ENCODE results near the gene CDK17. TPM values are rescaled to one million over a fixed set of nuclear protein-coding genes. Genes with fewer than 3 reads are reported as not detected.
A peak's percentile ranks its signal among the peaks of the same experiment; 100 is the strongest.

CDK17 gene
- total RNA-seq, result 34.7 and 37.6 TPM in 2 replicates

DNA sequence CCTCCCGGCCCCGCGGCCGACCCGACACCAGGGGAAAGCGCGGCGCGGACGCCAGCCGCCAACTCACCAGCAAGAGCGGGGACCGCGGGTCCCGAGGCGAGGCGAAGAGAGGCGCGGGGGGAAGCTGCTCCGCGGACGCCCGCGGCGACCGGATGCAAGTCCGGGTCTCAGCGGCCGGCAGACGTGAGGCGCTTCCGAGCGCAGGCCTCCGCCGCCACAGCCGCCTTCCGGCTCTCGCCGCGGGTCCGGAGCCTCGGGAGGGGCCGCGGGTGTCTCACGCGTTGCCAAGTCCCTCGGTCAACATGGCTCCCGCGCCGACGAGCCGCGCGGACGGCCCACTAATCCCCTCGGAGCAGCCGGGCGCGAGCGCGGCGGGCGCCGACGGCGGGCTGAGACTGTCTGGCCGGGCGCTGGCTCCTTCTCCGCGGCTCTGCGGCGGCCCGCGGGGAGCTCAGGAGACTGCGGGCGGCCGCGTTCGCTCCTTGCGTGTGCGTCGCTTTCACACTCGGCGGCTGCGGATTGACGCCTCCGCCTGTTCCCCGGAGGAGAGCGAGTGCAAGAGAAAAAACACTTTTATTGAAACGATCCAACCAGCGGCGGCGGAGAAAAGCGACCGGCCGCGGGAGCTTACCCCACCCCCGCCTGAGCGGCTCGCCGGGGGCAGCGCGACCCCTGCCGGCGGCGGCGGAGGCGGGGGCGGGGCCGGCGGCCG, at the start of gene CDK17:
Gene CDK17, minus strand, starts transcription at position 521 of the 712 bp plus-strand sequence. CDS start 65,603 bp downstream, outside the sequence.
- H3K36me3 Mint-ChIP-seq (ENCODE audit: low read depth), result peaks cover 3% of the 10 kb centered on the region
- intact Hi-C loops (cut with micrococcal nuclease), result loop anchor here (2.0 to 5.0 kb wide), 3 partner anchors 102 to 363 kb away; partner anchors contain the start of gene LTA4H

DNA sequence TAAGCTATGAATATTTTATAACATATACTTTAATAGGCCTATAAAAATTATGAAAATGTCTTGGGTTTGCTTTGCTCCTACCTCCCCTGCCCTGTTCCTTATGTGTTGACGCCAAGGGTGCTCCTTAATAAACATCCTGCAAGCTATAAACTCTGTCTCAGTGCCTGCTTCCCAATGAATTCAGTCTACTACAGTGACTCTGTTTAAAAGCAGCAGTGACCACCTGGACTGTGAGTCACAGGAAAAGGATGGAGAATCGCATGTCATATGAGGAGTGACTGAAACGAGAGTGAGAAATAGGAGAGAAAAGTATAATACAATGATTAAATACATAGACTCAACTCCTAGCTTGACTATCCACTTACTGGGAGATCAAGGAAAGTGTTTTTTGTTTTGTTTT, 48.1 kb upstream of the CDK17 start:
- no peaks in the 10 kb centered on the region for H3K27me3 Mint-ChIP-seq (ENCODE audit: low read depth)
- no peak for DNase-seq (ENCODE audit: low spot score)
- H3K4me1 Mint-ChIP-seq (ENCODE audit: low read depth), result peaks cover 42% of the 10 kb centered on the region
- H3K36me3 Mint-ChIP-seq (ENCODE audit: low read depth), result peaks cover 3% of the 10 kb centered on the region
- H3K9me3 Mint-ChIP-seq, result peaks cover 8% of the 10 kb centered on the region
- intact Hi-C loops (cut with micrococcal nuclease), result loop anchor here (5.0 to 10.0 kb wide), 2 partner anchors 127 to 411 kb away; partner anchors contain the start of gene LTA4H
- no peak overlapping the region for H3K27ac Mint-ChIP-seq
- no peak overlapping the region for H3K4me3 Mint-ChIP-seq (ENCODE audit: low read depth)

More for the DNA sequence above, at the start of gene CDK17:
- peak; percentile 81 for DNase-seq (ENCODE audit: low spot score)
- peak within 1 kb of the TSS; percentile 98 for H3K4me3 Mint-ChIP-seq (ENCODE audit: low read depth)
- H3K27ac Mint-ChIP-seq, result peak within 1 kb of the TSS; percentile 97
- H3K4me1 Mint-ChIP-seq (ENCODE audit: low read depth), result peaks cover 49% of the 10 kb centered on the region
- H3K27me3 Mint-ChIP-seq (ENCODE audit: low read depth), result no peaks in the 10 kb centered on the region
- no peaks in the 10 kb centered on the region for H3K9me3 Mint-ChIP-seq

DNA sequence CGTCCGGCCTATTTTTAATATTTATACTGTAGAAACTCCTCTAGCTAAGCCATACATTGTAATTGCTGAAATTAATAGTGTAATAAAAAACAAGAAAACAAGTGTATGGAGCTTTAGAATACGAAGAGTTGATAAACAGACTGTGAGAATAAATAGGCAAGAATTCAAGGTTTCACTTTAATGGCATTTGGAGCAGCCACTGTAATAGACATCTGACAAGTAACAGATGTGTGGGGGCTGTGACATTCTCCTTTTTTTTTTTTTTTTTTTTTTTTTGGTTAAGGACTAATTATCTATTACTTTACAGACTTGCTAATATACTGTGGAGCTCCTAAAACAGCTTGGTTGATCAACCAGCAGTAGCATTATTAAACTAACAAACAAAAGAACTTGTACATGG, 47.0 kb upstream of the CDK17 start:
- H3K4me1 Mint-ChIP-seq (ENCODE audit: low read depth), result peaks cover 47% of the 10 kb centered on the region
- H3K27ac Mint-ChIP-seq, result no peak overlapping the region
- intact Hi-C loops (cut with micrococcal nuclease), result loop anchor here (2.0 to 10.0 kb wide), 3 partner anchors 70 to 410 kb away; partner anchors contain the start of gene LTA4H
- H3K4me3 Mint-ChIP-seq (ENCODE audit: low read depth), result no peak overlapping the region
- peaks cover 11% of the 10 kb centered on the region for H3K9me3 Mint-ChIP-seq
- H3K27me3 Mint-ChIP-seq (ENCODE audit: low read depth), result no peaks in the 10 kb centered on the region
- no peak for DNase-seq (ENCODE audit: low spot score)
- H3K36me3 Mint-ChIP-seq (ENCODE audit: low read depth), result peaks cover 3% of the 10 kb centered on the region

DNA sequence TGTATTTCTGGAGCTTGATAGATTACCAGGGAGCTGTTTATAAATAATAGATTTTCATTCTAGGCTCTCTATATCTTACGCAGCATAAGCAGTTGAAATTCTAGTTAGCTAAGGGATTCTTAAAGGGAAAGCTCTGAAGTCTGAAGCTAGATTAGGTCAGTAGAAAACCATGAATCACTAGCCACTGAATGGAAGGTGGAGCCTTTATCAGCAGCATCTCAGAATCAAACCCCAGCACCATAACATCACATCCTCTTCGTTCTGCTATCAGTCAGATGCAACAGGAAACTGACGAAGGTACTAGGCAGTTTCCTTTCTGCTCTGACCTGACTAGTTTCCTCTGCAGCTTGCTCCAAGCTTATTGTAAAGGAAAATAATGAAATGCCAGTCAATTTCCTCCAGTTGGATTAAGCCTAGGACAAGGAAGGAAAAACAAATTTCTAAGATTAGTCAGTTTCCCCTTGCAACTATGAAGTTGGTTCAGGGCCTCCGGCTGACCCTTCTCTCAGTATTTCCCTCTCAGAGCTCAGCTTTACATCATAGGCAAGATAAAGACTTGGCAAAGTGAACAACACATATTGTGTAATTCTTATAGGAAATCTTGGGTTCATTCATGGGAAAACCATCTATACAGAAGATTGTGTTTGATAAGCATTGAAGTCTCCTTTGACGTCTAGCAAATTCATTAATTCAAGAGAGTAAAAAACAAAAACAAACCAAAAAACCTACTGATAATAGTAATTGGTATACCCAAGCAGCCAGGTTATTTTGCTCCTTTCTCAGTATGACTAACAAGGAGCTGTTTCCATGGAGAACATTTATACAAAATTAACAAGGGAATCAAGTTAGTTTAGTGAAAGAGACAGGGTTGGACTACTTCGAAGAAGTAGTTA, 45.7 kb upstream of the CDK17 start:
- DNase-seq (ENCODE audit: low spot score), result peak; percentile 72
- intact Hi-C loops (cut with micrococcal nuclease), result loop anchor here (1.0 to 10.0 kb wide), 8 partner anchors 12 to 409 kb away; partner anchors contain the start of gene LTA4H
- peak overlapping the region; percentile 94 for H3K27ac Mint-ChIP-seq
- H3K4me3 Mint-ChIP-seq (ENCODE audit: low read depth), result peak overlapping the region; percentile 26
- H3K27me3 Mint-ChIP-seq (ENCODE audit: low read depth), result no peaks in the 10 kb centered on the region
- H3K4me1 Mint-ChIP-seq (ENCODE audit: low read depth), result peaks cover 50% of the 10 kb centered on the region
- H3K36me3 Mint-ChIP-seq (ENCODE audit: low read depth), result peaks cover 6% of the 10 kb centered on the region
- peaks cover 15% of the 10 kb centered on the region for H3K9me3 Mint-ChIP-seq

DNA sequence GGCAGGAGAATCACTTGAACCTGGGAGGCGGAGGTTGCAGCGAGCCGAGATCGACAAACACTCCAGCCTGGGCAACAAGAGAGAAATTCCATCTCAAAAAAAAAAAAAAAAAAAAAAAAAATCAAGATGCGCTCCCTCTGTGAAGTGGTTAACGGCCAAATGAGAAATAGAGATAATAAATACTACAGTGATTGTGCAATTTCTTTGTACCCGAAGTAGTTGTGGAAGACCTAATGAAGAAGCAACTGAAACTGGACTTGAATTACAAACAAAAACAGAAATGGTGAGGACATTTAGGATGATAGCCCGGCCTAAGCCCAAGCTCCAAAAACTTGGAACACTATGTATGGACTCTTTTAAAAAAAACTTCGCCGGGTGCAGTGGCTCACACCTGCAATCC, 44.2 kb upstream of the CDK17 start:
- Mint-ChIP-seq H3K36me3 (ENCODE audit: low read depth) (peaks cover 10% of the 10 kb centered on the region), H3K27ac (no peak overlapping the region), H3K4me1 (ENCODE audit: low read depth) (peaks cover 45% of the 10 kb centered on the region), H3K27me3 (ENCODE audit: low read depth) (no peaks in the 10 kb centered on the region), H3K4me3 (ENCODE audit: low read depth) (no peak overlapping the region), H3K9me3 (peaks cover 9% of the 10 kb centered on the region)
- intact Hi-C loops (cut with micrococcal nuclease), result loop anchor here (10.0 kb wide), 1 partner anchor 130 kb away; no protein-coding TSS in a partner anchor
- DNase-seq (ENCODE audit: low spot score), result no peak

DNA sequence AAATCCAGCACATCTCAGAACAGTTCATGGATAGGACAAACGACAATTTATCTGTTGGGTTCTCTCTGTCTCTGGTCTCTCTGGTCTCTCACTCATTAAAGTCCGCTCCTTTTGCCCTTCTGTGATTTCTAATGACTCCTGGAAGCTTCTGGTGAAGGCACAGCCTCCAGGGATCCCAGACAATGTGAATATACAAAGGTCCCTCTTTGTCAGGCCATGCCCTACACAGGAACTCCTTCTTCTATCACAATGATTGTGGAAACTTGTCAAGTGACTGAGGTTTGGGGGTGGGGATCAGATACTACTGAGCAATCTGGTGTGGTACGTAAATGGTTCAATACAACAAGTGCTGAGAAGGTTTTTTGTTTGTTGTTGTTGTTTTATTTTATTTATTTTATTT, 42.7 kb upstream of the CDK17 start:
- Mint-ChIP-seq H3K27me3 (ENCODE audit: low read depth) (no peaks in the 10 kb centered on the region), H3K4me3 (ENCODE audit: low read depth) (no peak overlapping the region), H3K4me1 (ENCODE audit: low read depth) (peaks cover 50% of the 10 kb centered on the region), H3K9me3 (peaks cover 9% of the 10 kb centered on the region), H3K27ac (no peak overlapping the region), H3K36me3 (ENCODE audit: low read depth) (peaks cover 10% of the 10 kb centered on the region)
- no peak for DNase-seq (ENCODE audit: low spot score)
- intact Hi-C loops (cut with micrococcal nuclease), result loop anchor here (10.0 kb wide), 1 partner anchor 132 kb away; no protein-coding TSS in a partner anchor

DNA sequence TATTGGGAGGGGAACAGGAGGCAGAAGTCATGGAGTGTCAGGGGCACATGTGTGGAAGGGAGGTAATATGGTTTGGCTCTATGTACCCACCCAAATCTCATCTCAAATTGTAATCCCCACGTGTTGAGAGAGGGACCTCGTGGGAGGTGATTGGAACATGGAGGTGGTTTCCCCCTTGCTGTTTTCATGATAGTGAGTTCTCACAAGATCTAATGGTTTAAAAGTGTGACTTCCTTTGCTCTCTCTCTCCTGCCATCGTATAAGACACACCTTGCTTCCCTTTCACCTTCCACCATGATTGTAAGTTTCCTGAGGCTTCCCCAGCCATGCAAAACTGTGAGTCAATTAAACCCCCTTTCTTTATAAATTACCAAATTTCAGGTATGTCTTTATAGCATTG, 41.6 kb upstream of the CDK17 start:
- H3K27ac Mint-ChIP-seq, result no peak overlapping the region
- H3K4me3 Mint-ChIP-seq (ENCODE audit: low read depth), result no peak overlapping the region
- intact Hi-C loops (cut with micrococcal nuclease), result loop anchor here (10.0 kb wide), 1 partner anchor 133 kb away; no protein-coding TSS in a partner anchor
- peaks cover 9% of the 10 kb centered on the region for H3K9me3 Mint-ChIP-seq
- H3K27me3 Mint-ChIP-seq (ENCODE audit: low read depth), result no peaks in the 10 kb centered on the region
- peaks cover 10% of the 10 kb centered on the region for H3K36me3 Mint-ChIP-seq (ENCODE audit: low read depth)
- DNase-seq (ENCODE audit: low spot score), result no peak
- peaks cover 51% of the 10 kb centered on the region for H3K4me1 Mint-ChIP-seq (ENCODE audit: low read depth)

DNA sequence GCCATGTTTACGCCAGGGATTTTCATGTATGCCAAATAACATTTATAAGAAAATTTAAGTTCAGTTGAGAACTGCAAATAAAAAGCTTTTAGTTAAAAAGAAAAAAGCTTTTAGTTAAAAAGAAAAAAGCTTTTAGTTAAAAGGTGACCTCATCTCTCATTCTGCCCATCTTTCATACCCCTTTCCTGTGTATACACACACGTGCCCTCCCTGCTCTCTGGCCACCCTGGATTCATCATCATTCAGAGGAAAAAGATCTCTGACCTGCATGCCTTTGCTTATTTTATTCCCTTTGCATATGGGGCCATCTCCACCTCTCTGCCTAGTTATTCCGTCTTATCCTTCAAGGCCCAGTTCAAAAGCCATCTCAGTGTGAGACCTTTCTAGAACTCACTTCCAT, 38.1 kb upstream of the CDK17 start:
- Mint-ChIP-seq H3K4me3 (ENCODE audit: low read depth) (no peak overlapping the region), H3K9me3 (peaks cover 13% of the 10 kb centered on the region), H3K27me3 (ENCODE audit: low read depth) (no peaks in the 10 kb centered on the region), H3K4me1 (ENCODE audit: low read depth) (peaks cover 42% of the 10 kb centered on the region), H3K36me3 (ENCODE audit: low read depth) (peaks cover 17% of the 10 kb centered on the region), H3K27ac (no peak overlapping the region)
- intact Hi-C loops (cut with micrococcal nuclease), result no loop called here
- no peak for DNase-seq (ENCODE audit: low spot score)

DNA sequence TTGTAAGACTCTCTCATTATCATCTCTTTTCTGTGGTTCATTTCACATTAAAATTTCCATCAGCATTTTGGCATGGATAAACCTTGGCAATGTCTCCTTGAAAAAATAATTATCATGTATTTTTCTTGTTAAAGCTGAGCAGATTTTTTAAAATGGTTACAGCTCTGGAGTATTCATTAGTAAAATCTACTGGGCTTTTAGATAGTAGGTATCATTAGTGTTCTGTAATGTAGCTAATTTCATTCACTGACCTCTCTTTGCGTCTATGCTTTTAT, 36.9 kb upstream of the CDK17 start:
- H3K4me1 Mint-ChIP-seq (ENCODE audit: low read depth), result peaks cover 39% of the 10 kb centered on the region
- no peak overlapping the region for H3K27ac Mint-ChIP-seq
- DNase-seq (ENCODE audit: low spot score), result no peak
- peaks cover 10% of the 10 kb centered on the region for H3K9me3 Mint-ChIP-seq
- peaks cover 17% of the 10 kb centered on the region for H3K36me3 Mint-ChIP-seq (ENCODE audit: low read depth)
- H3K4me3 Mint-ChIP-seq (ENCODE audit: low read depth), result no peak overlapping the region
- intact Hi-C loops (cut with micrococcal nuclease), result no loop called here
- H3K27me3 Mint-ChIP-seq (ENCODE audit: low read depth), result no peaks in the 10 kb centered on the region

DNA sequence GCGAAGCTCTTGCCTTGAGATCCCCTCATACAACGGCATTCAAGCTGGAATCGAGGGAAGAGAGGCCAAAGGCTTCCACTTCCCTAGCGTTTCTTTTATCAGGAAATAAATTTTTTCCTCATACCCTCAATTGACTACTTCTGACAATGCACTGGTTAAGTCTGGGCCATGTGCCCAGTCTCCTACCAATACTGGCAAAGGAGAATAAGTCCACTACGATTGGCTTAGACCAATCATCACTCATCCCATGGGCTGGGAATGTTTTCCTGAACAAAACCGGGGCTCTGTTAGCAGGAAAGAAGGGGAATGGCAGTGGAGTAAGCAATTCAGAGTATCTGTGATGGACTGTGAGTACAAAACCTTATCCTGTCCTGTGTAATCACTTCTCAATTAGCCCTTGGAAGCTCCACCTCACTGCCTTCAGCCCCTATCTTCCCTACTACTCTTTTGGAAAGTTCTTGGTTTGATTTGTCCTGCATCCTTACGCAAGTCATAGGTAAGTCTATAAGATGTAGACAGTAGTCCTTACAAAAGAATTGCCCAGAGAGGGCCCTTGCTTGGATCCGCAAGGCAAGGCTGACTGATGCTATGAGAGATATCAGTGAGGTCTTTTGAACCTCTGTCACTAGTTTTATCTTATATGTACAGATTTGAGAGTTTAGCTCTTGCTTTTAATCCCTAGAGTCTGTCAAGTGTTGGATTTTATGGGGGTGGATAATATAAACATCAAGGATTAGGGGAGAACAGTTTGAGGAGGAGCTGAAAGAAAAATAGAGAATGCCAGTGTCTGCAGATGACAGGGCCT, 36.3 kb upstream of the CDK17 start:
- Mint-ChIP-seq H3K4me1 (ENCODE audit: low read depth) (peaks cover 34% of the 10 kb centered on the region), H3K9me3 (peaks cover 5% of the 10 kb centered on the region), H3K36me3 (ENCODE audit: low read depth) (peaks cover 12% of the 10 kb centered on the region), H3K4me3 (ENCODE audit: low read depth) (no peak overlapping the region), H3K27me3 (ENCODE audit: low read depth) (no peaks in the 10 kb centered on the region), H3K27ac (no peak overlapping the region)
- no peak for DNase-seq (ENCODE audit: low spot score)
- intact Hi-C loops (cut with micrococcal nuclease), result no loop called here

DNA sequence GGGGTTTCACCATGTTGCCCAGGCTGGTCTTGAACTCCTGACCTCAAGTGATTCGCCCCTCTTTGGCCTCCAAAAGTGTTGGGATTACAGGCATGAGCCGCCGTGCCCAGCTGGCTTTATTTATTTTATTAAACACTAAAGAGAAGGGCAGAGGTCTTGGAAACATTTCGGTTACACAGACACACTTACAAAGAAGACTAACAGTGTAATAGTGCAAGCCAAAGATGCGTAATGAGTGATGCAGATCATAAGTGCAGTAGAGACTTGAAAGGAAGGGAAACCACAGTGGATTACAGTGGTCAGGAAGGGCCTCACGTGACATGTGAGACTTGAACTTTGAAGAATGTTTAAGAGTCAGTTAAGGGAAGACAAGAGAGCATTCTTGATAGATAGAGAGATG, 33.9 kb upstream of the CDK17 start:
- Mint-ChIP-seq H3K9me3 (peaks cover 4% of the 10 kb centered on the region), H3K27me3 (ENCODE audit: low read depth) (no peaks in the 10 kb centered on the region)
- intact Hi-C loops (cut with micrococcal nuclease), result loop anchor here (1.0 kb wide), 3 partner anchors 9 to 33 kb away; no protein-coding TSS in a partner anchor

More for the DNA sequence above, 33.9 kb upstream of the CDK17 start:
- Mint-ChIP-seq H3K4me3 (ENCODE audit: low read depth) (peak overlapping the region; percentile 10), H3K36me3 (ENCODE audit: low read depth) (peaks cover 7% of the 10 kb centered on the region), H3K27ac (peak overlapping the region; percentile 64), H3K4me1 (ENCODE audit: low read depth) (peaks cover 40% of the 10 kb centered on the region)
- DNase-seq (ENCODE audit: low spot score), result peak; percentile 71
